Measurements from ENCODE around the gene TMEM131L.

TMEM131L gene

GRCh38 chr4:153479101-153479500 is 12.9 kb downstream of the TMEM131L start:
- DNase-seq (ENCODE audit: low read depth, low spot score) = no peak

- no peak for DNase-seq (ENCODE audit: low read depth, low spot score)
Measured at GRCh38 chr4:153480704-153481103, 14.5 kb downstream of the TMEM131L start.

DNA sequence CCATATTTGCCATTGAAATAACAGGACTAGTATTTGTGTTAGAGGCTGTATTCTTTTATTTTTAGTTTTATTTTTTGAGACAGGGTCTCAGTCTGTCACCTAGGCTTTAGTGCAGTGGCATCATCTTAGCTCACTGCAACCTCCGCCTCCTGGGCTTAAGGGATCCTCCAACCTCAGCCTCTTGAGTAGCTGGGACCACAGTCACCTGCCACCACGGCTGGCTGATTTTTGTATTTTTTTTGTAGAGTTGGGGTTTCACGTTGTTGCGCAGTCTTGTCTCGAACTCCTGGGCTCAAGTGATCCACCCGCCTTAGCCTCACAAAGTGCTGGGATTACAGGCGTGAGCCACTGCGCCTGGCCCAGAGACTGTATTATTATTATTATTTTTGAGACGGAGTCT is 15.3 kb downstream of the TMEM131L start:
- DNase-seq (ENCODE audit: low read depth, low spot score) = no peak

DNA sequence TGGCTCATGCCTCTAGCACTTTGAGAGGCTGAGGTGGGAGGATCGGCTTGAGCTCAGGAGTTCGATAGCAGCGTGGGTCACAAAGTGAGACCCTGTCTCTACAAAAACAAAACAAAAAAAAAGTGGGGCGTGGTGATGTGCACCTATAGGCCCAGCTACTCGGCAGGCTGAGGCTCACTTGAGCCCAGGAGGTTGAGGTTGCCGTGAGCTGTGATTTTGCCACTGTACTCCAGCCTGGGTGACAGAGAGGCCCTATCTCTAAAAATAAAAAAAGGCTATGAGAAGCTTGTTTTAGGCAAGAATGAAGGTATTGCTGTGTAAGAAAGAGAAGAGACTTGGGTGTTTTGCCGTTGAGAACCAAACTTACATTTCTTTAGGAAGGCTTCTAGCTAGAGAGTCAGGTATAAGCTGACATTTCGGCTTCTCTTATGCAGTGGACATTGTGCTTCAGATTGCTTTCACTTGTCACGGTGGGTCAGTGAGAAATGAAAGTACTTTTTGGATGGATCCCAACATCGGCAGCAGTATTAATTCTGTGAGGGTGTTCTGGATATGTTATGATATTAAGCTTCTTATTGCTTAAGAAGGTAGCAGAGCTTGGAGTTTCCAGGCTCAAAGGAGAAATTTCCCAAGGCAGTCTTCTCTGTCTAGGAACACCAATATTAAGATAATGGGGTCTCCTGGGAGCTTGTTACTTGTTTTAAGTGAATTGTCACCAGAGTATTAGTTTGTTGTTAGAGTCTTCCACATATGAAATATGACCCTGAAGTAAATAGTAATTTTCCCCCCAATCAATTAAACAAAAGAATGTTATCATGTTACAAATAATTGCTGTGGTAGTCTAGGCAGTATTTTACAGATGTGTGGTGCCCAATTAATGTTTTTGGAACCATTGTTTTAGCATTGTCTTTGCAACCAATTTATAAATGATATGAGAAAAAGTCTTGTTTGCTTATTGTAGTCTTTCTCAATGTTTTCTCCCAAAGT is 17.6 kb downstream of the TMEM131L start:
- DNase-seq (ENCODE audit: low read depth, low spot score) = no peak

- no peak for DNase-seq (ENCODE audit: low read depth, low spot score)
Measured at GRCh38 chr4:153485359-153485758, 19.2 kb downstream of the TMEM131L start.

- no peak for DNase-seq (ENCODE audit: low read depth, low spot score)
Measured at GRCh38 chr4:153485860-153486259, 19.7 kb downstream of the TMEM131L start.

GRCh38 chr4:153486281-153487151 is 20.4 kb downstream of the TMEM131L start:
- no peak for DNase-seq (ENCODE audit: low read depth, low spot score)

- DNase-seq (ENCODE audit: low read depth, low spot score) = no peak
Measured at GRCh38 chr4:153488006-153488891, 22.1 kb downstream of the TMEM131L start.

- DNase-seq (ENCODE audit: low read depth, low spot score) = no peak
Measured at GRCh38 chr4:153489856-153490558, 23.8 kb downstream of the TMEM131L start.

DNA sequence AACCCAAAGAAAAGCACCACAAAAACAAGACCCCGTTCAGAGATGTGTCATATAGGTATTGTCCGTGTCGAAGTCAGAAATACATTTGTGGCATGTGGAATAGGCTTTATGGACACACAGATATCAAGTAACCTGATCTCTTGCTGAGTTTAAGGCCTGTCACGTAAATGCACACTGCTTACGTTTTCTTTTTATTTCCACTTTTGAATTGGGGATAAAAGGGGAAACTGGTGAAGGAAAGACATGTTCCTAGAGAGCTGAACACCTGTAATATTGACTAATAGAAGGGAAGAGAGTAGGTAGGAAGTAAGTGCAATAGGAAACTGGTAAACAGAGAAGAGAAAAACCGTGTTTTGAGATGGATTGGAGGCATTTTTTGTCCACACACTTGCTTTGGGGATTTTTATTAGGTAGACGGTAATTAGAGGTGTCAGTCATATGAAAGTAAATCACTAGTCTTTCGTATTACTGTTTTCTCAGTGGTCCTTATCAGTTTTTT is 24.9 kb downstream of the TMEM131L start:
- DNase-seq (ENCODE audit: low read depth, low spot score) = no peak

- no peak for DNase-seq (ENCODE audit: low read depth, low spot score)
Measured at GRCh38 chr4:153494562-153494961, 28.4 kb downstream of the TMEM131L start.

DNA sequence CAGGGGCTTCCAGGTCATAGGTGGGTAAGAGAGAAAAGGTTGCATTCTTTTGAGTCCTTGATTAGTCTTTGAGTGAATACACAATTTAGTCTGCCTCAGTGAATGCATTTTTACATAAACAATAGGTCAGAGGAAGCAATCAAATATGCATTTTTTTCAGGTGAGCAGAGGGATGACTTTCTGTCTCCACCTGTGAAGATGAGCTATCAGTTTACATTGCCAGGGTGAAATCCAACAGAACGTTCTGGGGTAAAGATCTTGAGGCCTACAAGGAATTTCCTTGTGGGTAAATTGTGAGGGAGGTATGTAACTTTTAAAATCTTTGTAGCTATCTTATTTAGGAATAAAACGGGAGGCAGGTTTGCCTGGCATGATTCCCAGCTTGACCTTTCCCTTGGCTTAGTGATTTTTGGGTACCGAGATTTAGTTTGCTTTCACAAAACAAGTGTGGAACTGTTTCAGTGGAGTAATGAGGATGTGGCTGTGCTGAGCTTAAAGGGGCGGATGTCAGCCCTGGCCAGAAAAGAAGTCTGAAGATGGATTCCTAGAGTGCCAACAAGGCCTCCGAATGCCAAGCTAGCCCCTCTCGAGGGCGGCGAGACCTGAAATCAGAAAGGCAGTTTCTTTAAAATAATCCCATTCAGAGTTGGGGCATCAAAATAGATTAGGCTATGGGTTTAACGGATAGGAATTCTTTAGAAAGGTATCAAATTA is 29.5 kb downstream of the TMEM131L start:
- no peak for DNase-seq (ENCODE audit: low read depth, low spot score)

GRCh38 chr4:153497091-153497531 is 31.0 kb downstream of the TMEM131L start:
- DNase-seq (ENCODE audit: low read depth, low spot score) = no peak

DNA sequence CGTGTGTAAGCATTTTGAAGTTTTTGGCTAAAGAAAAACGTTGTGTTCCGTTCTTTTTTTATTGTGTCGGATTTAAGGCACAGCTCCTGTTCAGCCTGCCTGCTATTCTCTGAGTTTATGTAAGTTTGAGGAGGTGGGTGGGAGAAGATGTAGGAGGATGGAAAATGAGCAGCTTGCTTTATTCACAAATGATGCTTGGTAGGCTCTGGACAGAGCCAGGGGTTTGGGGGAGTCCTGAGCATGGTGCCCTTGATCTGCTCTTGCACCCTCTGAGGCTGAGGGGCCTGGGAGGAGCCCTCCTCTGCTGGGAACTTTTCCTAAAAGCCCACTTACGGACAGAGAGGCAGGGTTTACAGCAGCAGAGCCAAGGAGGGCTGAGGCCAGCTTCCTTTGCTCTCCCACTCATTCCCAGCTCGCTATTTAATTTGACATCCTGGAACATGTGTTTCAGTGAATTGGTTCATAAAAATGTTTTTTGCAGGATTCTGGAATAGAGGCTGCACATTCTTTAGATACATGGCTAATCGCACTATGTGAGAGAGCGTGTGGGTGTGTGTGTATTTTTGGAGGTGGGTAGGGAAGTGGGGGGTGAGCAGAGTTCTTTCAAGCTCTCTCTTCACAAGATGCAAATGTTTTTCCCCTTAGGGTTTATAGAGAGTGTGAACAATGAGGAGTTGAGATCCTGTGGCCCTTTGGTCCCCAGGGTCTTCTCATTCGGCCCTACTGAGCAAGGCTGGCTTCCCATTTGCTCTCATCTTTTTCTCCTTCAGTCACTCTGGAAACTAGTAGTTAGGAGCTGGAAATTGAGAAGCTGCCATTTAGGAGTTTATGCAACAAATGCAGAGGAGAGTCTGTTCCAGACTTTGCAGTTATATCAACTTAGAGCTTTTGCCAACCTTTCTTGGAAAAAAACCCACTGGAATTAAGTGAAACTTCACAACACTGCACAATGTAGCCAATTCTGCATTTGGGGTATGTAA is 32.1 kb downstream of the TMEM131L start:
- no peak for DNase-seq (ENCODE audit: low read depth, low spot score)

- DNase-seq (ENCODE audit: low read depth, low spot score) = no peak
Measured at GRCh38 chr4:153499005-153499404, 32.8 kb downstream of the TMEM131L start.

GRCh38 chr4:153501578-153501977 is 35.4 kb downstream of the TMEM131L start:
- DNase-seq (ENCODE audit: low read depth, low spot score) = no peak

- no peak for DNase-seq (ENCODE audit: low read depth, low spot score)
Measured at GRCh38 chr4:153502584-153502983, 36.4 kb downstream of the TMEM131L start.

Measured in brain pericyte (primary cell).